Stimulated activated CD8-positive, alpha-beta memory T cell treated with anti-CD3 and anti-CD28 coated beads, Interleukin-15, amount 100 ng/mL, for 4 hours (primary cell): ENCODE results near the gene TXNDC17.
"Not testable (repeated sequence)": the region's sequence is repeated elsewhere in the genome, so short reads cannot be mapped to it uniquely, and the experiment has no call there.

Experiments
- DNase-seq, 2 donors: peaks; one replicate each; pipeline ENCODE4 v3.0.0-alpha.2; 2020; ENCODE audit warnings: low read depth in 2 of 2

Gene TXNDC17

GRCh38 chr17:6640536-6641246 lies at the start of gene TXNDC17, which contains the start of gene KIAA0753:
TXNDC17 (plus strand) TSS chr17:6641060; CDS start chr17:6641083, 23 bp downstream.
KIAA0753 (minus strand) TSS chr17:6640711; CDS start chr17:6635103, 5,608 bp downstream.
- peak; percentile 79 to 85 for DNase-seq

GRCh38 chr17:6591599-6592158 lies 49.2 kb upstream of the TXNDC17 start:
- DNase-seq, result no peak

GRCh38 chr17:6592173-6592572 lies 48.7 kb upstream of the TXNDC17 start:
- no peak for DNase-seq

- DNase-seq, result not testable (repeated sequence)
These were observed 47.5 kb upstream of the TXNDC17 start for GRCh38 chr17:6593371-6593770.

GRCh38 chr17:6596081-6596480 lies 44.8 kb upstream of the TXNDC17 start:
- DNase-seq, result no peak

GRCh38 chr17:6596511-6596910 lies 44.3 kb upstream of the TXNDC17 start:
- no peak for DNase-seq

- DNase-seq, result no peak
These were observed 43.9 kb upstream of the TXNDC17 start for GRCh38 chr17:6596941-6597340.

GRCh38 chr17:6597727-6598126 lies 43.1 kb upstream of the TXNDC17 start:
- no peak for DNase-seq

- no peak for DNase-seq
These were observed 41.5 kb upstream of the TXNDC17 start for GRCh38 chr17:6599364-6599763.

GRCh38 chr17:6602141-6602540 lies 38.7 kb upstream of the TXNDC17 start:
- no peak for DNase-seq

GRCh38 chr17:6603744-6604325 lies 37.0 kb upstream of the TXNDC17 start:
- DNase-seq, result no peak

- no peak for DNase-seq
These were observed 35.7 kb upstream of the TXNDC17 start for GRCh38 chr17:6605142-6605541.

GRCh38 chr17:6608321-6608720 lies 32.5 kb upstream of the TXNDC17 start:
- DNase-seq, result no peak

GRCh38 chr17:6610011-6610410 lies 30.8 kb upstream of the TXNDC17 start:
- no peak for DNase-seq

GRCh38 chr17:6611231-6611630 lies 29.6 kb upstream of the TXNDC17 start:
- DNase-seq, result no peak

GRCh38 chr17:6623941-6624340 lies 16.9 kb upstream of the TXNDC17 start:
- DNase-seq, result no peak

GRCh38 chr17:6626616-6627015 lies 14.2 kb upstream of the TXNDC17 start:
- DNase-seq, result no peak

- no peak for DNase-seq
These were observed 13.8 kb upstream of the TXNDC17 start for GRCh38 chr17:6627019-6627418.

- DNase-seq, result no peak
These were observed 10.5 kb upstream of the TXNDC17 start for GRCh38 chr17:6630390-6630789.

GRCh38 chr17:6632530-6632929 lies 8.3 kb upstream of the TXNDC17 start:
- DNase-seq, result no peak

GRCh38 chr17:6633263-6633662 lies 7.6 kb upstream of the TXNDC17 start:
- no peak for DNase-seq

GRCh38 chr17:6636105-6636504 lies 4.8 kb upstream of the TXNDC17 start:
- no peak for DNase-seq
